HL-60 (cell line): ENCODE results near the gene PXDN.

Experiments
- DNase-seq, 2 experiments: peaks; one replicate each; pipeline ENCODE4 v3.0.0-alpha.2; 2010 to 2020; ENCODE audit warnings: low read depth in 1 of 2, low spot score in 1 of 2
- H3K27ac ChIP-seq: fragments of 250-450 bp; sonication (Bioruptor Pico); replicated peaks from 2 replicates; pipeline ENCODE4 v1.5.1; 2020; ENCODE audit warnings: mild to moderate bottlenecking, moderate library complexity
- H3K27me3 ChIP-seq: fragments of 250-450 bp; sonication (Bioruptor Pico); 2 replicates; pipeline ENCODE4 v1.5.1; 2021; ENCODE audit warnings: mild to moderate bottlenecking, moderate library complexity; ENCODE audit not compliant: insufficient read depth, poor library complexity, severe bottlenecking
- H3K4me3 ChIP-seq: replicated peaks from 2 replicates; pipeline ENCODE4 v1.5.1; 2011; ENCODE audit warnings: mild to moderate bottlenecking, control low read depth, low read length; ENCODE audit not compliant: insufficient read depth
- CTCF ChIP-seq: IDR thresholded peaks from one replicate; pipeline ENCODE4 v1.5.1; 2011; ENCODE audit warnings: low read length, control low read depth, inconsistent platforms; ENCODE audit not compliant: insufficient read depth
- GABPA ChIP-seq: IDR thresholded peaks from 2 replicates; pipeline ENCODE4 v1.6.1; 2012; ENCODE audit warnings: low read depth
- POLR2AphosphoS5 ChIP-seq: IDR thresholded peaks from 2 replicates; pipeline ENCODE4 v1.6.1; 2012; ENCODE audit warnings: low read depth
- REST ChIP-seq: IDR thresholded peaks from 2 replicates; pipeline ENCODE4 v1.6.1; 2012; ENCODE audit warnings: low read depth; ENCODE audit not compliant: insufficient replicate concordance
- SPI1 ChIP-seq: IDR thresholded peaks from 2 replicates; pipeline ENCODE4 v1.6.1; 2012; ENCODE audit warnings: low read depth, mild to moderate bottlenecking, borderline replicate concordance

Gene PXDN

GRCh38 chr2:1599301-1600085 lies 144.8 kb downstream of the PXDN start:
- H3K27ac ChIP-seq = no peak overlapping the region
- no peak for TF ChIP-seq SPI1
- TF ChIP-seq CTCF = no peak
- no peak for TF ChIP-seq GABPA
- TF ChIP-seq POLR2AphosphoS5 = no peak
- TF ChIP-seq REST = no peak
- DNase-seq = no peak
- no peak overlapping the region for H3K4me3 ChIP-seq
- no peaks in the 10 kb centered on the region for H3K27me3 ChIP-seq

GRCh38 chr2:1598800-1599199 lies 145.5 kb downstream of the PXDN start:
- DNase-seq = no peak
- no peak for TF ChIP-seq POLR2AphosphoS5
- TF ChIP-seq GABPA = no peak
- TF ChIP-seq CTCF = no peak
- TF ChIP-seq REST = no peak
- no peak for TF ChIP-seq SPI1
- no peak overlapping the region for H3K4me3 ChIP-seq
- H3K27me3 ChIP-seq = no peaks in the 10 kb centered on the region
- no peak overlapping the region for H3K27ac ChIP-seq

GRCh38 chr2:1598041-1598710 lies 146.1 kb downstream of the PXDN start:
- Histone ChIP-seq H3K27me3 (no peaks in the 10 kb centered on the region), H3K4me3 (no peak overlapping the region), H3K27ac (no peak overlapping the region)
- no peak for DNase-seq
- TF ChIP-seq GABPA (no peak), SPI1 (no peak), CTCF (no peak), REST (no peak), POLR2AphosphoS5 (no peak)
